Stimulated activated CD4-positive, alpha-beta T cell treated with anti-CD3 and anti-CD28 coated beads, Interleukin-15, amount 100 ng/mL, for 48 hours (primary cell): ENCODE results near the gene CSMD2.

Experiments
- DNase-seq, 2 donors: peaks; one replicate each; pipeline ENCODE4 v3.0.0-alpha.2; 2020; ENCODE audit warnings: low read depth in 2 of 2

CSMD2 gene

DNA sequence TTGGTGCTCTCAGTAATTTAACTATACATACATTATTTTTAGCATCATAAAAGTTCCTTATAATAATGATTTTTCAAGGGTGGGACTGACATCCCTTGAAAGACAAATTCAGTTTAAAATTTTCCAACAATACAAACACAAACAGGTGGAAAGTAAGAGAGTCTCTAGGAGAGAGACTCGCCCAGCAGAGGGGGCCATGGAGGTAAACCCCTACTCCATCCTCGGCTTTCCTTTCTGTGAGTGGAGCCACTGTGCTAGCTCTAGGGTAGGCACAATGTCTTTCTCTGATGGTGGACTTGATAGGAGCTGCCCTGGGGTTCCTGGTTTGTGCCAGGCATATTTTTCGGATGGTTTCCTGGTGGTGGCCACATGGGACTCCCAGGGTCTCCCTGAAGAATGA lies 8.3 kb downstream of the CSMD2 start:
- DNase-seq, result no peak

DNA sequence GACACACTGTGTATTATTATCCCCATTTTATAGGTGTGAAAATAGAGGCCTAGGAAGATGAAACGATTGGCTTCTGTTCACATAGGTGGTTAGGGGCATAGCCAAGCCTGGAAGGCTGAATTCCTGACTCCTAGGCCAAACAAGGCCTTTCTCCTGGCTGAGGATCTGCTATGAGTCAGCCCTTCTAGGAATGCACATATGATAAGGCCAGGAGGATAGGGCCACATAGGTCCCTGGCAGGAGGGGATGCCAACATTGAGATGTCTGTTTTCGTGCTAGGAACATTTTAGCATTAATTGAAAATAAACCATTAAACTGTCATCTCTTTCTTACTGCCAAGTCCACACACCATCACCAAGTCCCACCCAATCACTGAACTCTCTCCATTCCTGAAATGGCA lies 9.2 kb downstream of the CSMD2 start:
- DNase-seq, result no peak

- no peak for DNase-seq
Measured at GRCh38 chr1:34153246-34153645, 11.8 kb downstream of the CSMD2 start.

DNA sequence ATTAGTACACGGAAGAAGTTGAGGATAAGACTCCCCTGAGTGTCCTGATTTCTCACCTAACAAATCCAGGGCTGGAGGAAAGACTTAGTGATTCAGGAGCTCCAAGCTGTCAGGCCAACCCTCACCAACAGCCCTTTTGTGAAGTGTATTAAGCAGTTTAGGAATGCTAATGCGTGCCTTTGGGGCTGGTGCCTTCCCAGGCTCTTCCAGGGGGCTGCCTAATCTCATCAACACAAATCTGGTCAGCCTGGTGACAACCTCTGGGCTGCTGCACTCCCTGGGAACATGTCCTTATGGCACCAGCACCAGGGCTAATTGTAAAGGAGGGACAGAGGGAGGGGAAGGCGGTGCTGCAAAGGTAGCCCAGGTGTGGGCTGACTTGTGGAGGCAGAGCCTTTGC lies 15.5 kb downstream of the CSMD2 start:
- DNase-seq, result no peak

DNA sequence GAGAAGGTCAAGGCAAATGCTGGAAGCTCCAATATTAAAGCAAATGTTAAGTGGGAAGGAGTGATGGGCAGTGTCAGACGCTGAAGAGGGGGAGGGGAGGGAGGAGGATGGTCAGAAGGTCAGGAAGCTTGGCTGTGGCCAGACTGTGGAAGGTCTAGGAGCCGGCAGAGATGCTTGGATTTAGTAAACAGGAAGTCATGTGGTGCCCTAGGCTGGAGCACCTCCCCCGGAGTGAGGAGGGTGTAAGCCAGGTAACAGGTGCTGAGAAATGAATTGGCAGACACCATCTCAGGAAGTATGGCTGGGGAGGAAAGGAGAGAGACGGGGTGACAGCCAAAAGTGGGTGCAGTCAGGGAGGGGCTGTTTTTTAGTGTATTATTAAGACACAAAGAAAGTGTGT lies 17.7 kb downstream of the CSMD2 start:
- DNase-seq, result no peak

DNA sequence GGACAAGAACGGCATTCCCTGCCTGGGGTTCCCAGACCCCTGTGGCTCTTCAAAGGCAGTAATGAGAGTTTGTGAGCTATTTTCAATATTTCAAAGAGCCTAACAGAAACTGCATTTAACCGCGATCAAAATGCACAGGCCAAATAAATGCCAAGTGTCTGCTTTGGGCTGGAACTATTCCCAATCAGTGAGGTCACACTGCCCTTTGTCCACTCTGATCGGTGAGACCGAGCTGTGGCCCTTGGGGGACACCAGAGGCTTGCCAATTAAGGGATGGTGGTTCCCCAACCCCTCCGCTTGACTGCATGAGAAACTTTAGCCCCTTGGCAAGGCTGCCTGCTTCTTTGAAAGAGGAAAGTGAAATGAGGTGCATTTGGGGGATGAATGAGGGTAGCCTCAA lies 20.3 kb downstream of the CSMD2 start:
- no peak for DNase-seq

GRCh38 chr1:34143975-34144374 lies 21.1 kb downstream of the CSMD2 start:
- no peak for DNase-seq

DNA sequence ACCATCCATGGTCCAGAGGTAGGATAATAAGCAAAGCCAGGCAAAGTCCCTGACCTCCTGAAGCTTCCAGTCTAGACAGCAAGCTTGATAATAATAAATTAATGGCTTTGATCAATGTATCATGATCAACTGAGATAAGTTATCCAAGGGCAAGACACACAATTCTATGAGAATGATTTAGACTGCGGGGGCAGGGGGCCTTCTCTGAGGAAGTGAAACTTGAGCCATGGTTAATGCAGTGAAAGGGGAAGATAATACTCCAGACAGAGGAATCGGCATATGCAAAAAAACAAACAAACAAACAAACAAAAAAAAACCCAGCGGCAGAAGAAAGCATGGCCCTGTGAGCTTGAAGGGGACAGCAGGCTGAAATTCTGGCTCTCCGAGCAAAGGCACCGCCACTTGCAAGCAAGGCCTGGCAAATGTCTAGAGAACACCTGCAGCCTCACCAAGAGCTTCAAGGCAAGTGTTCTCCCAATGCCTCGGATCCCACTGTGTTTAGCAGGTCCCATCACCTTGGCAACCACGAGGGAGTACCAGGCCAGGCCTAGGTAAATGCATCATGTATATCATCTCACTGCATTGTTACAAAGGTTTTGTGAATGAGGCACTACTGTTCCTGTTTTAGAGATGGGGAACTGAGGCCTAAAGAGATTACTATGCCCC lies 24.9 kb downstream of the CSMD2 start:
- DNase-seq, result no peak

DNA sequence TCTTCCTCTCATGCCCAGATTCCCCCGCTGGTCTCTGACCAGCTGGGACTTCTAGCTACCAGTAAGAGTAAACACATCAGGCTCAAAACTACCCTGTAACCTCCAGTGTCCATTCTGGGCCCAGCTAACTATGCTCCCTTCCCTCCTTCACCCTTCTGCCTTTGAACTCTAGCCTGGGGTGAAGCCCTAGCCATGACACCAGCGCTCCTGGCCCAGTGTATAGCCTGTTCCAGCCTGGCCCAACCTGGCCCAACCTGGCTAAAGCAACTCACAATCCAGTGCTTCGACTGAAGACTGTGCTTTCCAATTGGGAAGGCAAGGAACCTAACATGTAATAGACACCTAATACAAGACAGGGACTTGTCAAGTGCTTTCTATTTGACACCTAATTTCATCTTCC lies 27.6 kb downstream of the CSMD2 start:
- DNase-seq, result no peak

DNA sequence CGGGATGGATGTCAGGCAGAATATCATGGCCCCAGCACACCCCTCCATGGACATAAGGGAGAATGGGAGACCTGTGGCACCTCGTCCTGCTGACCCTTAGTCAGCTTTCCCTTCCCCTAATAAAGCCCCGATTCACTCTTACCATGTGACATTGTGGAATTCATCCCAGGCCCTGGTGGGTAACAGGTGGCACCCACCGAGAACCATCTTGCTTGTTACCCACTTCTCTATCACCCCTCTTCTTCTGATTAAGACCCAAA lies 32.9 kb downstream of the CSMD2 start:
- DNase-seq, result no peak

DNA sequence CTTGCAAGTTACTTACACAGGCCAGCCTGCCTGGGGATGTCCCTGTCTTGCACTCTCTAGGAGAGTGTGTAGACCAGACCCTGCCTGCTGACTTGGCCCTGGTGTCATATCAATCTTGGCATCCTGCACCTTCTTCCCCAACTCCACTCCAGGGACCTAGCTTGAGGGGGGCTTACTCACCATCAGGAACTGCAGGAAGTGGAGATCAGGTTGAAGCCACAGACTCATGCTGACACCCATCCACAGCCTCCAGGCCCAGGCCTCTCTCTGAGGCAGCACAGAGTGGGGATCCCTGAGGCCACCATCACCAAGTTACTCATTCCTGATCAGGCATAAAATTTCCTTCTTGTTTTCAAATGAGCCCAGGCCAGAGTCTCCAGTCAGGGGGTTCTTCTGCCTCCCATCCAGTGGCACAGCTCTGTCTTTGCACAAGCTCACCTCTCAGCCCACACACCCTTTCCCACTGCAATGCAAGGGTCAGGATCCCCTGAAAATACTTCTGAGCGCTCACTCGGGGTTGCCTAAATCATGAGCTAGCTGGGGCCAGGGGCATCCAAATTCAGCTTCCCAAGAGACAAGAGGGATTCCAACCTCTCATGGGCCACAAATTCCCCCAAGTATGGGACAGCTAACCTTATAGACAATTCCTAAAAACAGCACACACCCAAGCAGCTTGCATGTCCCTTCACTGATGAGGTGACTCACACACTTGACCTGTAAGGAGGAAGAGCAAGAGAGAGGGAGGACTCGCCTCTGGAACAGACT lies 33.5 kb downstream of the CSMD2 start:
- DNase-seq, result no peak

DNA sequence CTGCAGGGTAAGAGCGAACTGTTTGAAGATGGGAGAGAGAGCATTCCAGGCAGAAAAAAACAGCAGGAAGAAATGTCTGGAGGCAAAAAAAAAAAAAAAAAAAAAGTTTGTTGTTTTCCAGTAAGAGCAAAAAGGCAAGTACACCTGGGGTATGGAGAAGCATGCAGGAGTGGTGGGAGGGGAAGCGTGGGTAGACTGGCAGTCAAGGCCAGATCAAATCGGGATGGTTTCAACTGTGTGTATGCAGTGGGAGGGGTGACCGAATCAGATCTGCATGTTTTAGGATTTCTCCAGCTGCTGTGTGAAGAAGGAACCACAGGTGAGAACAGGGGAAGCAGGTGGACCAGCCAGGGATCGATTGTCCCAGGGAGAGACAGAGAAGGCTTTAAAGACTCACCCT lies 34.7 kb downstream of the CSMD2 start:
- DNase-seq, result no peak

DNA sequence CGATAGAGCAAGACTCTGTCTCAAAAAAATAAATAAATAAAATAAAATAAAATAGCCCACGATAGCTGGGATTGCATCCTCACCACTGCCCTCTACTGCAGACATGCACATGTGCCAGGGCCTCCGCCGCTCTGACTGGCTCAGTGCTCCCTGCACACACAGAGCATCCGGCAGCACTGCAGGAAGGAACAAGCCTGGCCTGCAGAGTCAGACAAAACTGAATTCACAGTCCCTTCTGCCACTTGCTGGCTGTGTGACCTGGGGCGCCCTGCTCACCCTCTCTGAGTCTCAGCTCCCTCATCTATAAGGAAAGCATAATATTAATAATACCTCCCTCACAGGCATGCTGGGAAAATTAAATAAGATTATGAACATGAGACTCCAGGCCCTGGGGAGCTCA lies 35.4 kb downstream of the CSMD2 start:
- no peak for DNase-seq

DNA sequence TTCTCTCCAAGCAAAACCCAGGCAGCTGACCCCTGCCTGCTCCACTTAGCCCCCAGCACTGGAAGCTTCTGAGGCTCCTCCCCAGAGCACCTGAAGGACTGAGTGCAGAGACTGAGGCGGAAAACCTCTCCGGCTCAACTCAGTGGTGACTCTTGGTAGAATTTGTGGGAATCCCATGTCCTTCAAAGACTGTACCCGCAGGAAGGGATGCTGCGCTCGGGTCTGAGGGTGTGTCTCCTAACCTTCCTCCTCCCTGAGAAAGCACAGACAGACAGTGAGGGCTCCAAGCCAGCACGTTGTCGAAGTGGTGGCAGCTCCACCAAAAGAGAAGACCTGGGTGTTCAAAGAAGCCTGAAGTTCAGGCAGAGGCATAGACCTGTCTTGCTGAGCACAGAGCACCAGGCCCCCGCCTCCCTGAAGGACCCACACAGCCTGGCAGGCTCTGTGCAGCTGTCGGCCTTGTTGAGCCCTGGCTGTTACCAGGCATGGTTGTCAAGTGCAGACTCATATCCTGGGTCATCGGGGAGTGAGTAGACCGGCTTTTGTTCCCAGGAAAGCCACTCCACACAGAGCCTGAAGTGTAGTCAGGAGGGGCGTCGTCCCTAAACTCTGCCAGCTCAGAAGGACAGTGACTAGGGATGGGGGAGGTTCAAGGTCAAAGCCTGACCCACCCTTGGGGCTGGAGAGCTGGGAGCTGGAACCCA lies 36.7 kb downstream of the CSMD2 start:
- DNase-seq, result no peak

DNA sequence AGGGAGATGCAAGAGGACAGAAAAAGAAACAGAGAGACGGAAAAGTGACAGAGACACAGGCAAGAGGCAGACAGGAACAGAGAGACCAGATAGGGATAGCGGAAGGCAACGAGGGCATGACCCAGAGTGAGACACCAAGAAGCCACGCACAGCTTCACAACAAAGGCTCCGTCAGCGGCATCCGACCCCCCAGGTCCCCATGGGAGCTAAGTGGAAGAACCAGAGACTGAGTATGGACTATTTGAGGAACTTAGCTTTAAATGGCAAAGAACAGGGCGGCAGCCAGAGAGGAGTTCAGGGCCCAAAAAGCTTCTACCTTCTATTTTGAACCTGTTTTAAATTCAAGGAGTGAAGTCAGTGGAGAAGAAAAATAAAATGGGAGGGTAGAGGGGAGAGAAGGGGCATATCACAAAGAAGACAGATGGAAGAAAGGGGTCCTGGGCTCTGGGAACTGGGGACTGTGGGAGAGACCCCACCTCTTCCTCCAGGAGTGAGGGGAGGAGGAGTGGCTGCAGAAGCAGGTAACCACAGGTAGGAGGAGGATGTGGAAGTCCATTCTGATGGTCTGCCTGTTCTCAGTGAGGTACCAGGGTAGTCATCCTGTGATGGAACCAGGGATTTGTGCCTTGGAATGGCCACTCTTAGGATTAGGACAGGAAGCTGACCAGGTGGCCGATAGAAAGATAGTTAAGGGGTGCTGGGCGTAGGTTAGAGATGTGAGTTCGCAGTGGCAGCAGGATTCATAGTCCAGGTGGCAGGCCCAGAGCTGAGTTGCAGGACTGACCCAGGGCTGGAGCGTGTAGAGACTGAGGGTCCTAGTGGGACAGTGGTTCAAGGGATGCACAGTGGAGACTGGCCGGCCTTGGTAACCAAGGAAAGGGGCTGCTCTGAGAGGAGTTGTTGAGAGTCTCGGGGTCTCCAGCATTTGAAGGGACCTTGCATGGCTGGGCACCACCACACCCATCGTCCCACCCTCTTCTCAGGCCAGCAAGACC lies 37.7 kb downstream of the CSMD2 start:
- DNase-seq, result no peak

- DNase-seq, result no peak
Measured at GRCh38 chr1:34126486-34126885, 38.5 kb downstream of the CSMD2 start.

DNA sequence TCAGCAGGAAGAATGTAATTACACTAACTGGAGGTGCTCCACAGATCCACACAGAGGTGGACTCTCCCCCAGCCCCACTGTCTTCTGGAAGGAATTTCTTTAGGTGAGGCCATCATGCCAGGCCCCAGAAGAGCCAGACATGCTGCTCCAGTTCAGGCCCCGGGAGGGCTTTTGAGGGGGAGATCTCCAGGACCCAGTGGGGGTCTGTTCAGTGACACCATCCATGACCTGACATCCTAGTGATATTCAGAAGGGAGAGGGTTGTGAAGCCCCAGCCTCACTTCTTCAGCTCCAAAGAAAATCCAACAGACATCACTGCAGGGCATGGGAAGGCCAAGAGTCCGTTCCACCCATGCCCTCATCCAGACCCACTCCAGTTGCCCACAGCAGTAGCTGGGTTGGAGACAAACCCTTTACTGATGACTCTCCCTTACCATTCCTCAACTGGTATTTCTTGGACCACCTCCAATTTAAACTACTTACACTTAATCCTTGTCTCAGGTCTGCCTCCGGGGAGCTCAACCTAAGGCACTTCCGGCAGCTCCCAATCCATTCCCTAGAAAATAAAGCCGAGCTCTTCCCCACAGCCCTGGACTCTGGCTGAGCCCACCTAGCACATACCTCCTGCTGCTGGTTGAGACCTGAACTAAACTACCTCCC lies 39.2 kb downstream of the CSMD2 start:
- DNase-seq, result no peak

DNA sequence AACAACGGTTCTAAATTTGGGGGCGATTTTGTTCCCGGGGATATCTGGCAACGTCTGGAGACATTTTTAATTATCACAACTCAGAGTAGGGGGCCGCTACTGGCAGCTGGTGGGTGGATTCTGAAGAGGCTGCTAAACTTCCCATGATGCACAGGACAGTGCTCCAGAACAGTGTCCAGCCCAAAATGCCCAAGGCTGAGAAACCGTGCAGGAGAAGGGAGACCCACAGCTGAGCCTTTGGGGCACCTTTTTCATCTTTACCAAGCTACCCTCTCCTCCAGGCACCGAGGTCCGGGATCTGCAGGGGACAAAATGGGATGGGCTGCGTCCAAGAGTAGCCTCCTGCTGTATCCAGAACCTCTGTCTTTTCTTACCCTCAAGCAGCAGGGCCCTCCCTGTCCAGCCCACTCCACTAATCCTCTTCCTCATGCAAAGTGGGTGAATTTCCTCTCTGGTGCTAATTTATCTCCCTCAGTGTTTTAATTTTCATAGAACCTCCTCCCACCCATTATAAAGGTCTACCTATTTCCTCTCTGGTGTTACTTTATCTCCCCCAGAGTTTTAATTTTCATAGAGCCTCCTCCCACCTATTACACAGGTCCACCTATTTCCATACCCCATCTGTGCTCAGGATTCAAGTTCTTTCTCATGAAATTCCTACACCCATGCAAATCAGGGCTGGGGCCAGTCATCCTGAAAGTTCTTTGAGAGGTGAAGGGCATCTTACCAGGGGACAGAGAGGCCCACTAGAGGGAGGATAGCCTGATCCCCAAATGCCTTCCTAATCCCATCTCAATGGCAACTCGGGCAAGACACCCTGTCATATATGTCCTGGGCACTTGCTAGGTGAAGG lies 42.7 kb downstream of the CSMD2 start:
- no peak for DNase-seq

DNA sequence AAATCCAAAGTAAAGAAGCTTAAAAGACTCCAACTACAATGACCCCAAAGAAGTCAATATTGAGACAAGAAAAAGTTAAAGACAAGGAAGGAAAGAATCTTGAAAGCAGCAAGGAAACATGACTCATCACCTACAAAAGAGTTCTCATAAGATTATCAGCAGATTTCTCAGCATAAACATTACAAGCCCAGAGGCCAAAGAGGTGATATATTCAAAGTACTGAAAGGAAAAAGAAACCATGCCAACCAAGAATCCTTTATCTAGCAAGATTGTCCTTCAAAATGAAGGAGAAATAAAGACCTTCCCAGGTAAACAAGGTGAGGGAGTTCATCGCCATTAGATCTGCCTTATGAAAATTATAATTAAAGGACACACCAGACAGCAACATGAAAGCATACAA lies 49.8 kb downstream of the CSMD2 start:
- no peak for DNase-seq

GRCh38 chr1:34113887-34114286 lies 51.1 kb downstream of the CSMD2 start:
- no peak for DNase-seq

DNA sequence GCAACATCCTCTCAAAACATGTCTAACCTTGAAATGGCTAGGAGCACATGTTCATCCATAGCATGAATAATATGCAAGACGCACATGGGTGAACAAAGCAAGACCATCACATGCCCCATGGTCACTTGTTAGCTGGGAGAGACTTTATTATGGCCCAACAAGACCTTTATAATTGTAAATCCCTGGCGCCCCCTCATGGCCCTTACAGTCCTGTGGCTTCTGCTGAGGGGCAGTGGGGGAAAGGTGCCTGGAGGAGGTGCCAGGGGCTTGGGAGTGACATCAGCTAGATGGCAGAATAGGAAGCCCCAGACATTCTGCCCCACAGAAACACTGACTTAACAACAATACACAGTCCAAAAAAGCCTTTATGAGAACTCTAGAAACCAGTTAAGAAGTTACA lies 51.7 kb downstream of the CSMD2 start:
- no peak for DNase-seq
